Measurements from ENCODE around the gene CYS1. TPM values are rescaled to one million over a fixed set of nuclear protein-coding genes. Genes with fewer than 3 reads are reported as not detected.

CYS1 gene
- total RNA-seq, 3 donors from 2014 or later (not counting 1 experiment from before 2014, with no cell fraction given), result not detected

- H3K27ac ChIP-seq (ENCODE audit: low read length), result no peak overlapping the region
- Mint-ChIP-seq H3K27me3 (ENCODE audit: low read depth in 2 of 2) (peaks cover 50 to 53% of the 10 kb centered on the region in 2 donors), H3K36me3 (no peaks in the 10 kb centered on the region), H3K4me1 (peaks cover 10 to 25% of the 10 kb centered on the region in 2 donors), H3K27ac (no peak overlapping the region), H3K4me3 (no peak overlapping the region), H3K9me3 (no peaks in the 10 kb centered on the region)
- intact Hi-C loops (cut with micrococcal nuclease), result no loop called here
- H3K4me1 ChIP-seq (ENCODE audit: control insufficient read depth, insufficient read depth, low read length), result peaks cover 12% of the 10 kb centered on the region
- no peak for DNase-seq
- TF ChIP-seq, protein P1, sequence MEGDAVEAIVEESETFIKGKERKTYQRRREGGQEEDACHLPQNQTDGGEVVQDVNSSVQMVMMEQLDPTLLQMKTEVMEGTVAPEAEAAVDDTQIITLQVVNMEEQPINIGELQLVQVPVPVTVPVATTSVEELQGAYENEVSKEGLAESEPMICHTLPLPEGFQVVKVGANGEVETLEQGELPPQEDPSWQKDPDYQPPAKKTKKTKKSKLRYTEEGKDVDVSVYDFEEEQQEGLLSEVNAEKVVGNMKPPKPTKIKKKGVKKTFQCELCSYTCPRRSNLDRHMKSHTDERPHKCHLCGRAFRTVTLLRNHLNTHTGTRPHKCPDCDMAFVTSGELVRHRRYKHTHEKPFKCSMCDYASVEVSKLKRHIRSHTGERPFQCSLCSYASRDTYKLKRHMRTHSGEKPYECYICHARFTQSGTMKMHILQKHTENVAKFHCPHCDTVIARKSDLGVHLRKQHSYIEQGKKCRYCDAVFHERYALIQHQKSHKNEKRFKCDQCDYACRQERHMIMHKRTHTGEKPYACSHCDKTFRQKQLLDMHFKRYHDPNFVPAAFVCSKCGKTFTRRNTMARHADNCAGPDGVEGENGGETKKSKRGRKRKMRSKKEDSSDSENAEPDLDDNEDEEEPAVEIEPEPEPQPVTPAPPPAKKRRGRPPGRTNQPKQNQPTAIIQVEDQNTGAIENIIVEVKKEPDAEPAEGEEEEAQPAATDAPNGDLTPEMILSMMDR (IDR thresholded peaks at IDR 0.05), result no peak
- whole genome bisulfite sequencing (ENCODE audit: insufficient coverage), result 65% methylated on average over 7 of the region's 9 CpGs
- ATAC-seq, result no peak
- H3K36me3 ChIP-seq (ENCODE audit: control insufficient read depth, insufficient read depth, low read length), result no peaks in the 10 kb centered on the region
- no peaks in the 10 kb centered on the region for H3K9me3 ChIP-seq (ENCODE audit: control insufficient read depth, insufficient read depth, low read length)
- peaks cover 20% of the 10 kb centered on the region for H3K27me3 ChIP-seq (ENCODE audit: control insufficient read depth, insufficient read depth, low read length)
- H3K4me3 ChIP-seq (ENCODE audit: low read length), result no peak overlapping the region
Measured at GRCh38 chr2:10075571-10076209, 4.5 kb downstream of the CYS1 start.

DNA sequence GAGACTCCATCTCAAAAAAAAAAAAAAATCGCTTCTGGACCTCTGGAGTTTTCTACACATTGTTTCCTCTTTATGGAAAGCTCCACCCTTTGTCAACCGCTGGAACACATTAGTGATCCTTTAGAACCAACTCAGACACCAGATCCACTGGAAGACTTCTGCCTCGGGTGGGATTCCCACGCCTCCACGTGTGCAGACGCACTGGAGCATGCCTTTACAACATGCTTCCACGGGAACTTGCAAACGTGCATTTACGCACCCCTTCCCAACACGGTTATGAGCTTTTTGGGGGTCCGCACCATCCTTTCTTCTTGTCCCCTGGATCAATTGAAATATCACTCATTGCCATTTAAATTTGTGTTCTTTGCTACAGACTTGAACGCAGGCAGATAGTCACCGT lies 5.1 kb downstream of the CYS1 start:
- peaks cover 18% of the 10 kb centered on the region for H3K27me3 ChIP-seq (ENCODE audit: control insufficient read depth, insufficient read depth, low read length)
- H3K36me3 ChIP-seq (ENCODE audit: control insufficient read depth, insufficient read depth, low read length), result no peaks in the 10 kb centered on the region
- H3K27ac Mint-ChIP-seq, result no peak overlapping the region
- 87% methylated on average over 13 of the region's 13 CpGs for WGBS (ENCODE audit: insufficient coverage)
- no peak overlapping the region for H3K4me3 Mint-ChIP-seq
- no peak overlapping the region for H3K4me3 ChIP-seq (ENCODE audit: low read length)
- H3K4me1 ChIP-seq (ENCODE audit: control insufficient read depth, insufficient read depth, low read length), result peaks cover 8% of the 10 kb centered on the region
- TF ChIP-seq, protein P1 (IDR thresholded peaks at IDR 0.05), result no peak
- no peaks in the 10 kb centered on the region for H3K9me3 Mint-ChIP-seq
- peaks cover 8 to 24% of the 10 kb centered on the region in 2 donors for H3K4me1 Mint-ChIP-seq
- ATAC-seq (no peak), DNase-seq (no peak)
- H3K36me3 Mint-ChIP-seq, result no peaks in the 10 kb centered on the region
- H3K27ac ChIP-seq (ENCODE audit: low read length), result no peak overlapping the region
- no peaks in the 10 kb centered on the region for H3K9me3 ChIP-seq (ENCODE audit: control insufficient read depth, insufficient read depth, low read length)
- peaks cover 49 to 52% of the 10 kb centered on the region in 2 donors for H3K27me3 Mint-ChIP-seq (ENCODE audit: low read depth in 2 of 2)
- intact Hi-C loops (cut with micrococcal nuclease), result no loop called here

DNA sequence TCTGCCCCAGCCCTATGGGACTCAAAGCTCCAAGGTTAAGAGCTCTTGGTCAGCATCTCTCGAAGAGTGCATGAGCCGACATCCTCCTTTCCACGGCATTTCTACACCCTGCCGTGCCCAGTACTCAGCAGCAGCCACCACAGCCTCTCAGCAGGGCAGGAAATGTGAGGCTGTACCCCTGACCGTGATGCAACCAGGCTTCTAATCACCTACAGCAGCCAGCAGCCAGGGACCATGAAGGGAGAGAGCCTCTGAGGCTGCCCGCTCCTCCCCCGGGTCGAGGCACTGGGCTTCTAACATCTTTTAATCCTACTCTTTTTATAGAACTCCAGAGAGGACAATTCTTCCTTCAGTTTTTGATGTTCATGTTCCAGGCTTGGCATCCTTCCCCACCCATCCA lies 6.5 kb downstream of the CYS1 start:
- Mint-ChIP-seq H3K9me3 (no peaks in the 10 kb centered on the region), H3K36me3 (no peaks in the 10 kb centered on the region), H3K4me1 (peaks cover 2 to 19% of the 10 kb centered on the region in 2 donors), H3K27me3 (ENCODE audit: low read depth in 2 of 2) (peaks cover 43 to 46% of the 10 kb centered on the region in 2 donors), H3K4me3 (no peak overlapping the region), H3K27ac (no peak overlapping the region)
- H3K27ac ChIP-seq (ENCODE audit: low read length), result no peak overlapping the region
- no peak overlapping the region for H3K4me3 ChIP-seq (ENCODE audit: low read length)
- DNase-seq (no peak), ATAC-seq (no peak)
- intact Hi-C loops (cut with micrococcal nuclease), result loop anchor here (2.0 kb wide), 1 partner anchor 49 kb away; the partner anchor contains the start of gene RRM2
- H3K9me3 ChIP-seq (ENCODE audit: control insufficient read depth, insufficient read depth, low read length), result no peaks in the 10 kb centered on the region
- H3K27me3 ChIP-seq (ENCODE audit: control insufficient read depth, insufficient read depth, low read length), result peaks cover 13% of the 10 kb centered on the region
- H3K36me3 ChIP-seq (ENCODE audit: control insufficient read depth, insufficient read depth, low read length), result no peaks in the 10 kb centered on the region
- WGBS (ENCODE audit: insufficient coverage), result 53% methylated on average over 8 of the region's 8 CpGs
- TF ChIP-seq, protein P1 (IDR thresholded peaks at IDR 0.05), result no peak
- H3K4me1 ChIP-seq (ENCODE audit: control insufficient read depth, insufficient read depth, low read length), result peaks cover 3% of the 10 kb centered on the region
